Measurements from ENCODE around the gene TRMT1L.
"Not testable (repeated sequence)": the region's sequence is repeated elsewhere in the genome, so short reads cannot be mapped to it uniquely, and the experiment has no call there.

Gene TRMT1L

GRCh38 chr1:185156854-185157598, at the start of gene TRMT1L, which contains the start of gene SWT1:
TRMT1L (minus strand) TSS chr1:185156953; CDS start chr1:185156712, 241 bp downstream.
SWT1 (plus strand) TSS chr1:185157167; CDS start chr1:185160842, 3,675 bp downstream.
- DNase-seq: peak; percentile 99

DNA sequence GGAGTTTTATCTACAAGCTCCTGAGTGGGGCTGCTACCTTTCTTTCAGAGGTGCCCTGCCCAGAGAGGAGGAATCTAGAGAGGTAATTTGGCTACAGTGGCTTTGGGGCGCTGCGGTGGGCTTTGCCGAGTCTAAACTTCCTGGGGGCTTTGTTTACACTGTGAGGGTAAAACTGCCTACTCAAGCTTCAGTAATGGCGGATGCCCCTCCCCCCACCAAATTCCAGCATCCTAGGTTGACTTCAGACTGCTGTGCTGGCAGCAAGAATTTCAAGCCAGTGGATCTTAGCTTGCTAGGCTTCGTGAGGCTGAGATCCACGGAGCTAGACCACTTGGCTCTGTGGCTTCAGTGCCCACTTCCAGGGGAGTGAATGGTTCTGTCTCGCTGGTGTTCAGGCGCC, 44.1 kb upstream of the TRMT1L start:
- DNase-seq: no peak

DNA sequence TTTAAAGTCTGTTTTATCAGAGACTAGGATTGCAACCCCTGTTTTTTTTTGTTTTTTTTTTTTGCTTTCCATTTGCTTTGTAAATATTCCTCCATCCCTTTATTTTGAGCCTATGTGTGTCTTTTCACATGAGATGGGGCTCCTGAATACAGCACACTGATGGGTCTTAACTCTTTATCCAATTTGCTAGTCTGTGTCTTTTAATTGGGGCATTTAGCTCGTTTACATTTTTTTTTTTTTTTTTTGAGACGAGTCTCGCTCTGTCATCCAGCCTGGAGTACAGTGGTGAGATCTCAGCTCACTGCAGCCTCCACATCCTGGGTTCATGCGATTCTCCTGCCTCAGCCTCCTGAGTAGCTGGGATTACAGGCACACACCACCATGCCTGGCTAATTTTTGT, 42.0 kb upstream of the TRMT1L start:
- not testable (repeated sequence) for DNase-seq

- DNase-seq: no peak
These were observed 37.0 kb upstream of the TRMT1L start for GRCh38 chr1:185193756-185194155.

GRCh38 chr1:185170291-185170848, 13.6 kb upstream of the TRMT1L start:
- no peak for DNase-seq

GRCh38 chr1:185166106-185166505, 9.4 kb upstream of the TRMT1L start:
- no peak for DNase-seq

GRCh38 chr1:185162491-185162890, 5.7 kb upstream of the TRMT1L start:
- no peak for DNase-seq

DNA sequence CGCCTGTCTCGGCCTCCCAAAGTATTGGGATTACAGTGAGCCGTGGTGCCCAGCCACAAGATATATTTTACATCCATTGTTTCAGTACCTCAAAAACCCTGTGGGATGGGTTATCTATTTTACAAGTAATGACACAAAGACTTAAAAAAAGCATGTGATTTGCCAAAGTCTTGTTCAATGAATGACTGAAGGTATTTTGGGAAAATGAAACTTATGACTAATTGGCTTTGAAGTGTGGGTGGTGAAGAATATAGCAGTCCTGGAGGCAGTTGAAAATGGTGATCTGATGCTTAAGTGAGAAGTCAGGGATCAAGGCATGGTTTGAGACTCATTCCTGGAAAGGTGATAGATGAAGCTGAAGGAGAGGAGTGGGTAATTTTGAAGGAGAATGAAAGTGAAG, 3.2 kb upstream of the TRMT1L start:
- no peak for DNase-seq

DNA sequence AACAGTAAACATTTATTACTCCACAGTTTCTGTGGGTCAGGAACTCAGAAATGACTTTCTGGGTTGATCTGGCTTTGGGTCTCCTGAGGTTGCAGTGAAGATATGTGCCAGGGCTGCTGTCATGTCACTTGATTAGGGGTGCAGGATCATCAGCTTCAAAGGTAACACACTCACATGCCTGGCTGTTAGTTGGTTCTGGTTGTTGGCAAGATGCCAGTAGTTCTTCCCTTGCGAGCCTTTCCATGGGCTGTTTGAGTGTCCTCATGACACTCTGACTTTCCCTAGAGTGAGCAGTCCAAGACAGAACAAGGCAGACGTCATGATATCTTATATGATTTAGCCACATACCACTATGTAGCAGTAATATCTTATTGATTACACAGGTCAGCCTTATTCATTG, 2.0 kb upstream of the TRMT1L start:
- no peak for DNase-seq

DNA sequence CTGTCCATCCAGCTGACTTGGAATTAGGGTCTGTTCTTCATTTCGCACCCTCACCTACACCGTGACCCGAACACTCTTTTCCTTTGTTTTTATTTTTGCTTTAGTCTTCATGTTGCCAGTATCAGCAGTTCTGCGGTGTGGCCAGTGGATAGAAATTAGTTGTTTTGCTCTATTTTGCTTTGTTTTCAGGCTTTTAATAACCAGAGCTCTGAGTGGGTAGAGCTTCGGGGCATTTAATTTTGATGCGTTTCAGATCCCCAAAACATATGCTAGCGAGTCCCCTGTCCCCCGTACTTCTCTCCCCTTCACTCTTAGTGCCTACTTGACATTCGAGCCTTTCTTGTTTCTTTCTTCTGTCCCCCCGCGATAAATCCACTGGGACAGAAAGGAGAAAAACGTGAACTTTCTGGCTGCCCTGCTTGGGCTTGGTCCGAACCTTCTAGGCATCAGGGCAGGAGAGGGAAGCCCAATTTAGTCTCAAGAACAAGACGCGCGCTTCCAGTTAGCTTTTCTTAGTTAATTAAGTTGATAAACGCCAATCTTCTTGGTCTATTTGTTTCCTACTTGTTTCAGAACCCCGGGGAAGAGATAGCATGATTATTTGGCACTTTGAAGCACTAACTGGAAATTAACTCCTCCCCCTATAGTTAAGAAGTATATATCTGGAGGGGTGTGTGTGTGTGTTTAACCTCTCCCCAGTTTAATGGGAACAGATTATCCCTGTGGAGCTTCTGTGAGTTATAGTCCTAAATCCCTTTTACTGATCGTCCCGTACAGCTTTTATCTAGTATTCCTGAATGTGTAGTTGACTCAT, 1.1 kb upstream of the TRMT1L start:
- no peak for DNase-seq

DNA sequence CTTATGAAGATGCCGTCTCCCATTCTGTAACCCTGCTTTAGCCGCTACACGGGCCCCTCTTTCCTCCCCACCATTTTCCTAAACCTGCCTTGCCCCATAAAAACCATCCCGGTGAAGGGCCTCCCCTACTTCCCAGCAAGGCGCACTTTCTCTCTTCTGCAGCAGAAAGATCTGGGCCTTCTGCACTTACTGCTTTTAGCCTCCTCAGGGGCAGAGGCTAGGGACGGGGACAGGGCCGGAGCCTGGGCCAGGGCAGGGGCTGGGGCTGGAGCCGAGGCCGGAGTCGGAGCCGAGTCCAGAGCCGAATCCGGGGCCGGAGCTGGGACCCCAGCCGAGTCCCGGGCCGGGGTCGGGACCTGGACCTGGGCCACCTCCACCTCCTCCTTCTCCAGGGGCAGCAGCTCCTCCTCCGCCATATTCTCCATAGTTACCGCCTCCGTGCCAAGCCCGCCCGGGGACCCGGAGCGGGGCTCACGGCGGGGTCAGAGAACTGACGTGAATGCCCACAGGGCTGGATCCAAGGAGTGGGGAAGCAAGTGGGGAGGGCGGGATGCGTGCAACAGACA, 382 bp downstream of the TRMT1L start:
- DNase-seq: no peak

- no peak for DNase-seq
These were observed 1.0 kb downstream of the TRMT1L start for GRCh38 chr1:185155600-185156287.

DNA sequence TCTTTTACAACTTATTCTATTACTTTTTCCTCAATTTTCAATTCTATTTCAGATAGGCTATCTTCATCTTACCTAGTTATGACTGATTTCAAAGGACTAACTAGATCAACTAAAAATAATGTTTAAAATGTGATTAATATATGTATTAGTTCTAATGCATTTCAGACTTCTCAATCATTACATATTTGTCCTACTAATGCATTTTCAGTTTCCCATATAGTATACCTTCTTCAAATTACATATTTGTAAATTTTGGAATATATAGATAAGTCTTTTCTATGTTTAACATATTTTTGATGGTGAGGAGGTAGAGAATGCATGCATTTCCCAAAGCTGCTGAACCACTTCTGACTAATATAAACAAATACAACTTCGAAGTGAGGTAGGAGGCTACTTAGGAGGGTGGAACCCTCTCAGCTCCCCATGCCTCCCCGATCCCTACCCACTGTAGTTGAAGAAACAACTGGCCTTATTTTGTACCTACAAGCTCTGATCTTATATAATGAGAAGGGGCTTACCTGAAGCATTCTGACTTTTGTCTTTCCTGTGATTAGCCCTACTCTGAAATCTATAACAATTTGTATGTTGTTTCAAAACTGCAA, 1.7 kb downstream of the TRMT1L start:
- no peak for DNase-seq

DNA sequence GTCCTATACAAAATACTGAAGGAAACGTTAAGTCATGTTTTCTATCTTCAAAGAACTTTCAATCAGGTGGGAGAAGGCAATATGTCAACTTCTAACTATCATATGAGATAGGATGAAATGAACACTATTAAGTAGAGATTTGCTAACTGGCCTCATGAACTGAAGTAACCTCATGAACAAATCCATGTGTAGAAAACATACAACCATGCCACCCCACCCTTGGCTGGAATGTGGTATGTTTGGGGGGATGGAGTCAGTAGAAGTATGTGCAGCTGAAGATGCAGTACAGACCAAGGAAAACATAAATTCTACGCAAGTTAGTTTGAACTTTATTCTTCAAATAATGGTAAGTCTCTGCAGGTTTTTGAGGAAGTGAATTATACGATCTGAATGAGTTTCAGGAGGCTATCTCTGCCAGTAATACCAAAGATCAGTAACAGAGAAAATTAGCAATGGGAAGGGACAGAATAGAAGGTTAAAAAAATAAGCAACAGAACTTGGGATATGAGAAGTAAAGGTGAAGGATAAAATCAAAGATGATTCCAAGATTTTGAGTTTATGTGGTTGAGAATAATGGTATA, 4.5 kb downstream of the TRMT1L start:
- DNase-seq: no peak

DNA sequence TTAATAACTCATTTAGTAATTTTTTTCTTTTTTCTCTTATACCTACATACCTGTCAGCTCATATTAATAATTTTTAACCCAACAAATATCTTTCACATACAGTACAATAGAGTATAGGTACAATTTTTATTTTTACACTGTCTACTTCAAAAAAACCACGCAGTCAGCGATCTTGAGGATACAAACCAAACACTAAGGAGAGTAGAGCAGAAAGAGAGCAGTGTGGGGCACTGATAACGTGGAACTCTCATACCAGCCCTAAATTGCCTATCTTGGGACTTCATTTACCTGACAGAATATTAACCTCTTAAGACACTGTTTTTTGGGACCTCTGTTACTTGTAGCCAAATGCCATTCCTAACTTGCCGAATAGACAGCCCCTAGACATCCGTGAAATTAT, 5.5 kb downstream of the TRMT1L start:
- DNase-seq: no peak

DNA sequence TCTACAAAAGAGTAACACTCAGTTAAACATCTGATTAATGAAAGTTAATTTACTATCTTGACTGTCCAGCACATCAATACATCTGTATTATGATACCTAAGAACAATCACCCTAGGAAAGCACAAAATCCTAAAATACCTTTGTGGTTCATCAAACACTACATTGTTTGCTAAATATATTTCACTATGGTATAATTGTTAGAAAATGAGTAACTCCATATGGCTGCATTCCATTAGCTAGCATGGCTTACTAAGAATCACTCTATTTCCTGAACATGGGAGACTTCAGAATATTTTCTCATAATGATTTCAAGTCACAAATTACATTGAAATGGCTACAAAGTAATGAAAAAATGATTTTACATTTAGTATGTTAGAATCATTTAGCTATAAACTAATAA, 12.5 kb downstream of the TRMT1L start:
- no peak for DNase-seq

- no peak for DNase-seq
These were observed 17.5 kb downstream of the TRMT1L start for GRCh38 chr1:185139246-185139645.

GRCh38 chr1:185137896-185138545, 18.7 kb downstream of the TRMT1L start:
- no peak for DNase-seq

- no peak for DNase-seq
These were observed 24.2 kb downstream of the TRMT1L start for GRCh38 chr1:185132534-185132933.

GRCh38 chr1:185129708-185130107, 27.0 kb downstream of the TRMT1L start:
- DNase-seq: no peak

GRCh38 chr1:185112356-185112755, 44.4 kb downstream of the TRMT1L start:
- DNase-seq: no peak

DNA sequence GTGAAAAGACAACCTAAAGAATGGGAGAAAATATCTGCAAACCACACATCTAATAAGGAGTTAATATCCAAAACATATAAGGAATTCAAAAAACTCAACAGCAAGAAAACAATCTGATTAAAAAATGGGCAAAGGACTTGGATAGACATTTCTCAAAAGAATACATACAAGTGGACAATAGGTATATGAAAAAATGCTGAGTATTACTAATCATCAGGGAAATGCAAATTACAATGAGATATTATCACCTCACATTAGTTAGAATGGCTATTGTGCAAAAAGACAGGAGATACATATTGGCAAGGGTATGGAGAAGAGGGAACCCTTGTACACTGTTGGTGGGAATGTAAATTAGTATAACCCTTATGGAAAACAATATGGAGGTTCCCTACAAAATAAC, 44.9 kb downstream of the TRMT1L start:
- no peak for DNase-seq

Measured in cortex of kidney (tissue), 1 donor.